ENCODE results near the gene FBXO39. TPM values are rescaled to one million over a fixed set of nuclear protein-coding genes. Genes with fewer than 3 reads are reported as not detected.

Gene FBXO39
- total and polyA plus RNA-seq, 2 of the 4 experiments (the other 2 are of a cell fraction) = not detected

- BruUV-seq (replicated peaks) = no TSS peak
- no peak overlapping the region for H2BK5ac ChIP-seq (ENCODE audit: low read depth, low read length, poor library complexity, severe bottlenecking)
- no peak overlapping the region for H2BK120ac ChIP-seq (ENCODE audit: low read depth, low read length)
- 0 out of 2 replicates have a peak, but pooled peaks cover under 1% of the 10 kb centered on the region for H3K27me3 ChIP-seq (ENCODE audit: control insufficient read depth, insufficient read depth, low read length)
- no peak overlapping the region for H4K5ac ChIP-seq (ENCODE audit: low read depth, low read length)
- no peak overlapping the region for H2AFZ ChIP-seq (replicated peaks; ENCODE audit: low read length, poor library complexity)
- ChIA-PET CTCF (no interaction called here), POLR2A (ENCODE audit: unreplicated experiment) (no interaction called here)
- H3K14ac ChIP-seq (replicated peaks; ENCODE audit: low read depth, low read length) = no peak overlapping the region
- no peak overlapping the region for H2AK9ac ChIP-seq (replicated peaks; ENCODE audit: low read depth, low read length, poor library complexity)
- H3K56ac ChIP-seq (ENCODE audit: extremely low read depth, insufficient read depth, low read length) = no peak overlapping the region
- no peak overlapping the region for H3K4me2 ChIP-seq (ENCODE audit: low read depth, low read length)
- ATAC-seq (ENCODE audit: low read depth) (no peak), DNase-seq (no peak)
- H3K9ac ChIP-seq (ENCODE audit: low read depth, low read length) = no peak overlapping the region
- no peak overlapping the region for H2BK20ac ChIP-seq (ENCODE audit: low read depth, low read length)
- no peak overlapping the region for H2BK15ac ChIP-seq (ENCODE audit: low read depth, low read length)
- no peak overlapping the region for H3K4ac ChIP-seq (ENCODE audit: low read depth, low read length)
- no peak overlapping the region for H3K27ac ChIP-seq (ENCODE audit: insufficient read depth, low read length)
- intact Hi-C loops (cut with micrococcal nuclease) = no loop called here
- H3K9me3 ChIP-seq (ENCODE audit: control insufficient read depth, insufficient read depth, low read length) = 0 out of 2 replicates have a peak, but pooled peaks cover 1% of the 10 kb centered on the region
- peaks cover 8% of the 10 kb centered on the region for H3K9me1 ChIP-seq (ENCODE audit: insufficient read depth, low read length)
- H3K79me1 ChIP-seq (ENCODE audit: low read depth in 1 of 2, low read length in 2 of 2) = no peaks in the 10 kb centered on the region
- no peaks in the 10 kb centered on the region for H3K36me3 ChIP-seq (ENCODE audit: control insufficient read depth, insufficient read depth, low read length)
- H3K4me1 ChIP-seq (ENCODE audit: control insufficient read depth, insufficient read depth, low read length) = peaks cover 13% of the 10 kb centered on the region
- no peak overlapping the region for H3K4me3 ChIP-seq (ENCODE audit: insufficient read depth, low read depth, low read length)
- no peaks in the 10 kb centered on the region for H4K20me1 ChIP-seq (ENCODE audit: insufficient read depth, low read length)
- H4K8ac ChIP-seq (ENCODE audit: low read depth in 2 of 2, low read length in 2 of 2) = no peak overlapping the region
- no peak overlapping the region for H3K18ac ChIP-seq (ENCODE audit: low read depth, low read length)
- no peak overlapping the region for H2AK5ac ChIP-seq (ENCODE audit: low read depth, low read length)
- in situ Hi-C loops (cut with MboI; ENCODE audit: low sequenced_read_pairs) = no loop called here
- dilution Hi-C loops (cut with HindIII; ENCODE audit: low sequenced_read_pairs, unreplicated experiment) = no loop called here
- TF ChIP-seq MAFK (IDR thresholded peaks at IDR 0.05; ENCODE audit: low read depth, low read length) (no peak), NFE2L2 (IDR thresholded peaks at IDR 0.05; ENCODE audit: low read depth, low read length) (no peak), RCOR1 (IDR thresholded peaks at IDR 0.05; ENCODE audit: insufficient replicate concordance, low read length) (no peak), POLR2A (IDR thresholded peaks at IDR 0.05; ENCODE audit: low read depth, low read length) (no peak), MAZ (IDR thresholded peaks at IDR 0.05; ENCODE audit: borderline replicate concordance, low read depth, low read length) (no peak), USF2 (IDR thresholded peaks at IDR 0.05; ENCODE audit: low read depth, low read length) (no peak), SMC3 (IDR thresholded peaks at IDR 0.05; ENCODE audit: low read depth, low read length) (no peak), BHLHE40 (IDR thresholded peaks at IDR 0.05; ENCODE audit: low read depth, low read length) (no peak), MXI1 (IDR thresholded peaks at IDR 0.05; ENCODE audit: borderline replicate concordance, low read depth, low read length) (no peak)
- no peak overlapping the region for H4K91ac ChIP-seq (ENCODE audit: insufficient read depth, low read depth, low read length)
- no peak overlapping the region for H3K23ac ChIP-seq (ENCODE audit: low read depth, low read length)
Measured at GRCh38 chr17:6748617-6749016, 27.4 kb upstream of the FBXO39 start.
